Activated naive CD4-positive, alpha-beta T cell (primary cell): Measurements from ENCODE around the gene FAM186B.
"Not testable (repeated sequence)": the region's sequence is repeated elsewhere in the genome, so short reads cannot be mapped to it uniquely, and the experiment has no call there.

ENCODE experiments used
- DNase-seq, 4 experiments: peaks; one replicate each; lab custom pipeline; 2025; lab: John Stamatoyannopoulos, UW

FAM186B gene

GRCh38 chr12:49605539-49605938 is at the start of gene FAM186B:
FAM186B (minus strand) TSS chr12:49605639; CDS start chr12:49605477, 162 bp downstream.
- not testable (repeated sequence) for DNase-seq

GRCh38 chr12:49654715-49655114 is 49.3 kb upstream of the FAM186B start:
- no peak for DNase-seq

GRCh38 chr12:49652921-49653520 is 47.6 kb upstream of the FAM186B start:
- DNase-seq, result no peak

- no peak for DNase-seq
Measured at GRCh38 chr12:49651855-49652254, 46.4 kb upstream of the FAM186B start.

- DNase-seq, result no peak
Measured at GRCh38 chr12:49649892-49650291, 44.5 kb upstream of the FAM186B start.

GRCh38 chr12:49649445-49649844 is 44.0 kb upstream of the FAM186B start:
- no peak for DNase-seq

GRCh38 chr12:49648712-49649003 is 43.2 kb upstream of the FAM186B start:
- no peak for DNase-seq

- no peak for DNase-seq
Measured at GRCh38 chr12:49647827-49648711, 42.6 kb upstream of the FAM186B start.

- no peak for DNase-seq
Measured at GRCh38 chr12:49646871-49647654, 41.6 kb upstream of the FAM186B start.

GRCh38 chr12:49646331-49646830 is 40.9 kb upstream of the FAM186B start:
- DNase-seq, result no peak

GRCh38 chr12:49645146-49646039 is 40.0 kb upstream of the FAM186B start:
- DNase-seq, result no peak

GRCh38 chr12:49644620-49644994 is 39.2 kb upstream of the FAM186B start:
- DNase-seq, result peak; percentile 31 to 76 (median 61)

- DNase-seq, result no peak
Measured at GRCh38 chr12:49643961-49644619, 38.7 kb upstream of the FAM186B start.

GRCh38 chr12:49643135-49643534 is 37.7 kb upstream of the FAM186B start:
- no peak for DNase-seq

- DNase-seq, result no peak
Measured at GRCh38 chr12:49642370-49642802, 36.9 kb upstream of the FAM186B start.

GRCh38 chr12:49641748-49642369 is 36.4 kb upstream of the FAM186B start:
- DNase-seq, result no peak

- peak in 2 of 4 experiments; percentile 11 to 18 for DNase-seq
Measured at GRCh38 chr12:49636979-49637755, 31.7 kb upstream of the FAM186B start.

GRCh38 chr12:49636574-49636973 is 31.1 kb upstream of the FAM186B start:
- no peak for DNase-seq

GRCh38 chr12:49635656-49636055 is 30.2 kb upstream of the FAM186B start:
- no peak for DNase-seq

- DNase-seq, result no peak
Measured at GRCh38 chr12:49635036-49635435, 29.6 kb upstream of the FAM186B start.
